Subcutaneous adipose tissue (tissue), 4 donors: ENCODE results near the gene NFIX. TPM values are rescaled to one million over a fixed set of nuclear protein-coding genes. Genes with fewer than 3 reads are reported as not detected.

Experiments
- total RNA-seq, 4 donors: library from RNA; depleted of rRNA; stranded (reverse); fragments of >200 nt; gene quantifications; one replicate each; pipeline ENCODE4 v1.1.0, GENCODE V29; 2016
- TF ChIP-seq, protein P1 (sequence below): fragments of 450-650 bp; IDR thresholded peaks from one replicate; pipeline ENCODE4 v1.5.1; 2016; ENCODE audit warnings: low read depth, mild to moderate bottlenecking, control low read depth, antibody characterized with exemption, moderate library complexity

NFIX gene
- total RNA-seq, 4 donors from 2014 or later = 32.8 to 102 (median 47.0) TPM

DNA sequence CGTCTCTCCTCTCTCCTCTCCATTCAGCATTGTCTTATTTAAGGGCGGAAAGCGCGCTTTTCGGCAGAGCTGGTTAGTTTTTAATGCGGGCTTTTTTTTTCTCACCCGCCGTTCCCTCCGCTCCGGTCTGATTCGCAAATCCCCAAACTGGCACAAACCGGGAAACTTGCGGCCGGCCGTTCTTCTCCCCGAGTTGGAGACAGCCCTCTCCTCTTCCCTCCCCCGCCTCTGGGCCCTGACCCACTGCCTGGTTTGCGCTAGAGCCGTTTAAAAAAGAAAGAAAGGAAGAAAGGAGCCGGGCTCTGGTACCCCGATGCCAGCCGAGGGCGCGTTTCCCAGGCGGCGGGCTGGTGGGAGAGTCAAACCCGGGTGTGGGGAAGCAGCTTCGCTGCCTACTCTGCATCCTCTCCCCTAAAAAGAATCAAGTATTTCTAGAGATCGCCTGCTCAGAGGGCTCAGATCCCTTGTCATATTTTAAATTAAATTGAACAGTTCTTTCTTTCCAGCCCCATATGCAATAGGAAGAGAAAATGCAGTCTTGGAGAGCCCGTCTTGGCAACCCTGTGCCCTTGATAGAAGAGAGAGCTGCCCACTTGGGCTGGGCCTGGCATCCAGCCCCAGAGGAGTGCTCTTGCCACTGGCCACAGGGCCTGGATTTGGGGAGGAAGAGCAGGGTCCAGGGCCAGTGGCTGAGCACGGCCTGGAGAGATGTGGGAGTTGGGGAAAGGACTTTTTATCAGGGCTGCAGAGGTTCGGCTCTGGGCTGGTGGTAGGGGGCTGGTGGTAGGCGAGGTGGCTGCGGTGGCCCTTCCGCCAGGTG, 19.0 kb downstream of the NFIX start:
- TF ChIP-seq, protein P1, sequence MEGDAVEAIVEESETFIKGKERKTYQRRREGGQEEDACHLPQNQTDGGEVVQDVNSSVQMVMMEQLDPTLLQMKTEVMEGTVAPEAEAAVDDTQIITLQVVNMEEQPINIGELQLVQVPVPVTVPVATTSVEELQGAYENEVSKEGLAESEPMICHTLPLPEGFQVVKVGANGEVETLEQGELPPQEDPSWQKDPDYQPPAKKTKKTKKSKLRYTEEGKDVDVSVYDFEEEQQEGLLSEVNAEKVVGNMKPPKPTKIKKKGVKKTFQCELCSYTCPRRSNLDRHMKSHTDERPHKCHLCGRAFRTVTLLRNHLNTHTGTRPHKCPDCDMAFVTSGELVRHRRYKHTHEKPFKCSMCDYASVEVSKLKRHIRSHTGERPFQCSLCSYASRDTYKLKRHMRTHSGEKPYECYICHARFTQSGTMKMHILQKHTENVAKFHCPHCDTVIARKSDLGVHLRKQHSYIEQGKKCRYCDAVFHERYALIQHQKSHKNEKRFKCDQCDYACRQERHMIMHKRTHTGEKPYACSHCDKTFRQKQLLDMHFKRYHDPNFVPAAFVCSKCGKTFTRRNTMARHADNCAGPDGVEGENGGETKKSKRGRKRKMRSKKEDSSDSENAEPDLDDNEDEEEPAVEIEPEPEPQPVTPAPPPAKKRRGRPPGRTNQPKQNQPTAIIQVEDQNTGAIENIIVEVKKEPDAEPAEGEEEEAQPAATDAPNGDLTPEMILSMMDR = no peak

DNA sequence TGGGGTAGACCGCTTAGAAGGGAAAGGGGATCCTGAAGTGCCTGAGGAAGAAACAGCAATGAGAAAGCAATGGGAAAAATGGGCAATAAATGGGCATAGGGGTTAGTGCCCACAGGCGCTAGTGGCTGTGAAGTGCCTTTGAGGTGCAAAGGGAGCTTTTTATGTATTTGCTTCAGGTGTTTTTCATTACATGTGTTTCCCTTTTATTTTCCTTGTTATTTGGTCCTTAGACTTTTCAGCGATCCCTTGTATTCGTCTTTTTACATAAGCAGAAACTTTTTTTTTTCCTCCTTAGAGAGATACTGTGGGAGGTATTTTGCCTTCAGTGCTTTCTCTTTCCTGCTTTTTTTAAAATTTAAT, 19.6 kb downstream of the NFIX start:
- TF ChIP-seq, protein P1 = no peak

DNA sequence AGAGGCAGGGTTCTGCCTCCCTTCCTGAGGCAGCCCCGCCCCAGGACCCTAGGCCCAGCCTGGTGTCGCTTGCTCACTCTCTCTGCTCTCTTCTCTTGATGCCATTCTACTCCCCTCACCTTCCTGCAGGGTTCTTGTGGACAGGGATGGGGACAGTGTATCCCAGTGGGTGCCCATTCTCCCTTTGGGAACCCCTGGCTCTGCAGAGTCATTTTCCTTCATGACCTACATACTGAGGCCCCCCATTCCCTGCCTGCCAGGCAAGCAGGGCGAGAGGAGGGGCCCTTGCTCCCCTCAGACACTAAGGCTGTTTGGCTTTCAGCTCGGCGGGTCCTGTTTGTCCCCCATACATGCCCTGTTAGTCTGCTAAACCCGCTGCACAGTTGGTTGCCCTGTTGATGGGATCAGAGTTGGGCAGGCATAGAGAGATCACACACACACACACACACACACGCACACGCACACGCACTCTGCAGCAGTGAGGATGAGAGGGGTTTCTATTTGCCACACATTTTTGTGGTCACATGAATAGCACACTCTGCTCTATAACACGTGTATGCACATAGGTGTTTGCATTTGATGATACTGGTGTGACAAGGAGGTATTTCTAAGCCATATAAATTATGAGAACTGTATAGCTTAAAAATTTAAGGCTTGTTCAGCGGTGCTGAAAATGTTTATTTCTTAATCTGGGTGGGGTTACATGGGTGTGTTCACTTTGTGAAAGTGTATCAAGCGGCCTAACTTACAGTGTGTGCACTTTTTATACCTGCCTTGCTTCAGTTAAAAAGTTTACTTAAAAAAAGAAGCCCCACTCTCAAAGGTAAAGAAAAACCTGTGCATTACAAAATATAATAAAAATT, 20.3 kb downstream of the NFIX start:
- TF ChIP-seq, protein P1 = no peak

DNA sequence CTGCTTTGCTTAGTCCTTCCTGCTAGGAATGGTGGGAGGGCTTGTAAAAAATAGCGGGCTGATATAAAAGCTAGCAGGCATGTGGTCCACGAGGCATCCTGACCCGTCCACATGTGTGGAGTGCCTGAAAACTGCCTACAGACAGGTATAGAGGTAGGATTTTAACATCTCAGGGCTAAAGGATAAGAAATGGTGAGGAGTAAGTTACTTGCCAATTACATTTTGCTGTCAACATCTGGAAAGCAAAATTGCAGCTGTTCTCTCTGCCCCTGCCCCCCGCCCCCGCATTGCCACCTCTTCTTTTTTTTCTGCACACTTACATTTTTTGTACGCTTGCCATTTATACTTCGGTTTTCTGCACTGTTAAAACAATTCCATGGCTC, 21.0 kb downstream of the NFIX start:
- TF ChIP-seq, protein P1 = no peak

DNA sequence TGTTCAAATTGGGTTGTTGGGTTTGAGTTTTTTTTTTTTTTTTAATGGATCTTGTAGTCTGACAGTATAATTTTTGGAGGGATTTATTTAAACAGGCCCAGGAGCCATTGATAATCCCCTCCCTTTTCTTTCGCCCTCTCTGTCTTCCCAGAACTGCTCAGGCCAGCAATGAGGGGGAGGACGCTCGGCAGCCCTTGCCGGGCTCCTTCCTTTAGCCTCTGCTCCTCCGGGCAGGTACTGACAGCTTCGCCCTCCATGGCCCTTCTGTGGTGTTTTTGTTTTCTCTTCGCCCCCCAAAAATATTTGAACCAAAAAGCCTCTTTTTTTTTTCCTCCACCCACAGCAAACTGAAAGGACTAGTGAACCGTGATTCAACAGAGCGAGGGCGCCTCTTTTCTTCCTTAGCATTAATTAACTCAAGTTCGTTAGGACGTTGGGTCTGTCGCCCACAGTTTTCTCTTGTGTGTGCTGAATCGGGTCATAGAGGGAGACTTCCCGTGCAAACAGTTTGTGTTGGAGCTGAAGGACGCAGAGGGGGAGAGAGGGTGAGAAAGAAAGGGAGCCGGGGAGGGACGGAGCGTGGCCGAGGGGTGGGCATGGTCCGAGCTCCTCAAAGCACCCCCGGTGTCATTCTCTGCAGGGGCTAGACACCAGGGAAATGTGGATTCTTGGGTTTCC, 21.5 kb downstream of the NFIX start:
- TF ChIP-seq, protein P1 = no peak

DNA sequence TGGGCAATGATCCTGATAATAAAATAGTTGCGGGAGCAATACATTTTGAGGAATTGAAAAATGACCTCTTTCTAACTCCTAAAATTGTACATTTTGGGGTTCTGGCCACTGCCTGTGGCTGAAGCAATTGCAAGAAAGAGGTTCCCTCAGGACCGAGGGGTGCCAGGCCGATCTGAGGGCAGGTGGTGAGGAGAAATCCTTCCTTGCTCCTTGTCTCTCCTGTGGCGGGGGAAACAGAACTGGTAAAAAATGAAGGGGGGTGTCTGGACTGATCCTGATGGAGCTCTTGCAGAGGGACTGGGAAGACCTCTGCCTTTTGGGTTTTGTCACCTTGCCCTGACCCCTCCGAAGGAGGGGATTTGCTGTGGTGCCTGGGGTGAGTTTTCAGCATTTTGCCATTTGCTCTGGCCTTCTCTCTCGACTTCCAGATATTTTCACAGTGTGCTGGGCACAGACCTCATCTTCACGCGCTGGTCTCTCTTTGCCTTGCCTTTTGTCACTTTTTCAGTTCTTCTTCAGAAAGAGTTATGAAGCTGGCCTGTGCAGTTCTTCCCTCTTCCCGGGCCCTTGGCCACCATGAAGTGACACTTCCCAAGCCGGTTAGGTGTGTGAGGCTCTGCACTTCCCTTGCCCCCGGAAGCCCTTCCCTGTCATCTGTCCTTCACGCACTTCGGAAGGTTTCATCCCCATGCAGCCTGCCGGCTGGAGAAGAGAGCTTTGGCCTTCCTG, 22.2 kb downstream of the NFIX start:
- TF ChIP-seq, protein P1 = no peak
